Activated CD4-positive, CD25-positive, alpha-beta regulatory T cell treated with anti-CD3 and anti-CD28 coated beads, Interleukin-2, amount 50 U/mL, for 24 hours (primary cell): ENCODE results near the gene TELO2.
A peak's percentile ranks its signal among the peaks of the same experiment; 100 is the strongest.

Experiments used
- ATAC-seq, 2 donors: fragments of 150-1000 bp; cut with Tn5 transposase; one replicate each; pipeline ENCODE4 v1.10.0; 2021; ENCODE audit warnings: mild to moderate bottlenecking in 1 of 2, moderate library complexity in 1 of 2

The TELO2 gene

GRCh38 chr16:1539720-1540555 lies 46.8 kb downstream of the TELO2 start:
- ATAC-seq: no peak

DNA sequence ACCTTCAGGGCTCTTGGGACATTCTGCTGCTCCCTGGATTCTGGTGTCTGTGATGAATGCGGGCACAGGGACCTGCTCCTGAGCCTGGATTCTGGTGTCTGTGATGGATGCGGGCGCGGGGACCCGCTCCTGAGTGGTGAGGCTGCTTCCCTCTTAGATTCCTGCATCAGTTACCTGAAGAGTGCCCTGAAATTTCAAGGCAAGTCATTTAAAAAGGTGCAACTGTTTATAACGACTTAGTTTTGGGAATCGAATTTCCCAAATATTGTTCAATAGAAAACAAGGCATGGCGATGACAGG lies 47.3 kb downstream of the TELO2 start:
- ATAC-seq: no peak

GRCh38 chr16:1541293-1542165 lies 48.4 kb downstream of the TELO2 start:
- ATAC-seq: no peak

- no peak for ATAC-seq
These were observed 49.0 kb downstream of the TELO2 start for GRCh38 chr16:1542166-1542500.

DNA sequence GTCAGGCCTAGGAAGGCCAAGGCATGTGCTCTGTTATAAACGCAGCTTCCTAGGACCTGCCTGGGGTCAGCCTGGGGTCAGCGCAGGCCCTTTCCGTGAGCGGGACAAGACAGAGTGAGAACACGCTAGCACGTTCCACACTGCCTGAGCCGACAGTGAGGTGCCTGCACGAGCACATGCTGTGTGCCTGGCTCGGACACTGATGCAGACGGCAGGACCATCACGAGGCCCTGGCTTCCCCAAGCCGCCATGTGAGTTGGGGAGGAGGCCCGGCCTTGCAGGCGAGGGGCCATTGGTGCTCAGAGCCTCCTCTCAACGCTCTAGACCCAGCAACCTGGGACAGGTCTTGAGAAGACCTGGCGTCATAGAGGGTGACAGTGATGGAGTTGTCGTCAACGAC lies 49.4 kb downstream of the TELO2 start:
- no peak for ATAC-seq

- ATAC-seq: peak; percentile 86 to 92
These were observed 50.1 kb downstream of the TELO2 start for GRCh38 chr16:1543085-1543896.

GRCh38 chr16:1545044-1546040 lies 52.2 kb downstream of the TELO2 start:
- no peak for ATAC-seq

- no peak for ATAC-seq
These were observed 53.3 kb downstream of the TELO2 start for GRCh38 chr16:1546430-1546829.

DNA sequence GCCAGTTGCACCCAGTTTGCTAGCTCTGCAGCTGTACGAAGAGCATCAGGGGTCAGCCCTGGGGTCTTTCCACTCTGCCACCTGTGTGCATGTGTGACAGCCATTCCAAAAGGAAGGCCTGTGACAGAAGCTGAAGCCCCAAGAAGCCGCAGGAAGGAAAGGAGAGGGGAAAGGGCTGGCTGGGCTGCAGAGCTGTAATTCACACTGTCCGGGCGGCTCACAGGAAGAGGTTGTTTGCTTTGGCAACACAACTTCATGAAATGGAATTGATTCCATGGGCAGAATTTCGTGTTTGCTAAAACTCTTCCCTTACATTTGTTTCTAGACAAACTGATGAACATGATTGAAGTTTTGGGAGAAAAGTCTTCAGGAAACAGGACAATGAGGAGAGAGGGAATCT lies 55.1 kb downstream of the TELO2 start:
- ATAC-seq: no peak

DNA sequence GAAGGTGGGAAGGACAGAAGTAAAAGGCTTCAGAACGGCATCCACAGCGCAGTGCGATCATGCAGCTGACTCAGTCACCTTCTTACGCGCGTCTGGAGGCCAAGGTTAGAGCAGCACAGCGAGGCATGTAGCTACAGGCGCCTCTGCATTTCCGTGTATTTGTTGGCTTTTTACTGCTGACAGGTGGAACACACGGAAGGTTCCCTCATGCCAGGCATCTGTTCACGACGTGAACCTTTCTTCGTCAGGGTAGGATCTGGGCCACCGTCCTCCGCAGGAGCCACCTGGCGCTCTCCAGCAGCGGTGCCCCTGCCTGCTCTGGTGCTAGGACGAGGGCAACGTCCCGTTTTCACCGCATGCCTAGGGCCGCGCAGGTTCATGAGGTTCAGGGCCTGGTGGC lies 55.6 kb downstream of the TELO2 start:
- ATAC-seq: no peak

DNA sequence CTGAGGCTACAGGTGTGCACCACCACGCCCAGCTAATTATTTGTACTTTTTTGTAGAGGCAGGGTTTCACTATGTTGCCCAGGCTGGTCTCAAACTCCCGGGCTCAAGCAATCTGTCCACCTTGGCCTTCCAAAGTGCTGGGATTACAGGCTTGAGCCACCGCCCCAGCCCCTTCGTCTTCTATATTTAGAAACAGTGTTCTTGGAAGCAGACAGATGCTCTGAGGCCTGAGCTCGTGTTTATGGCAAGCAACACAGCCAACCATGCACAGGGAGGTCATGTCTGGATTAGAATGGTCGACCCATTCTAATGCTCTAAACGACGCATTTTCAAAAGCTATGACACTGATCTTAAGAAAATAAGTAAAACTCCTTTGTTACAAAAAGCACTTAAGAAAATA lies 56.9 kb downstream of the TELO2 start:
- no peak for ATAC-seq

- no peak for ATAC-seq
These were observed 57.5 kb downstream of the TELO2 start for GRCh38 chr16:1550696-1551095.

GRCh38 chr16:1551166-1551565 lies 58.0 kb downstream of the TELO2 start:
- no peak for ATAC-seq

DNA sequence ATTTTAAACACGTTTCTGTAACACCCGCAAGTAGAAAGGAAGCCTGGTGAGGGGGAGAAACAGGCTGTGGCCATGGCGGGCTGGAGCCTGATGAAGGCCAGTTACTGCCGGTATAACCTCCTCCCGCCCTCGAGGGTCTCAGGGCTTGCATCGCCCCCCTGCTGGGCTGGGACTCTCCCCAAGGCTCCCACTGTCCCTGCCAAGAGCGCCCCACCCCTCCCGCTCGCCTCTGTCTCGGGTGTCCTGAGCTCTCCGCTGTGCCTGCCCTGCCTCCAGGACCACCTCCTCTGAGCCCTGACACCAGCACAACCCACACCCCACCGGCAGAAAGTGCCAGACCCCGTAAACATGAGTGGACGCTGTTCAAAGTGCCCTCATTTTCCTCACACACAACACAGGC lies 59.0 kb downstream of the TELO2 start:
- ATAC-seq: no peak

DNA sequence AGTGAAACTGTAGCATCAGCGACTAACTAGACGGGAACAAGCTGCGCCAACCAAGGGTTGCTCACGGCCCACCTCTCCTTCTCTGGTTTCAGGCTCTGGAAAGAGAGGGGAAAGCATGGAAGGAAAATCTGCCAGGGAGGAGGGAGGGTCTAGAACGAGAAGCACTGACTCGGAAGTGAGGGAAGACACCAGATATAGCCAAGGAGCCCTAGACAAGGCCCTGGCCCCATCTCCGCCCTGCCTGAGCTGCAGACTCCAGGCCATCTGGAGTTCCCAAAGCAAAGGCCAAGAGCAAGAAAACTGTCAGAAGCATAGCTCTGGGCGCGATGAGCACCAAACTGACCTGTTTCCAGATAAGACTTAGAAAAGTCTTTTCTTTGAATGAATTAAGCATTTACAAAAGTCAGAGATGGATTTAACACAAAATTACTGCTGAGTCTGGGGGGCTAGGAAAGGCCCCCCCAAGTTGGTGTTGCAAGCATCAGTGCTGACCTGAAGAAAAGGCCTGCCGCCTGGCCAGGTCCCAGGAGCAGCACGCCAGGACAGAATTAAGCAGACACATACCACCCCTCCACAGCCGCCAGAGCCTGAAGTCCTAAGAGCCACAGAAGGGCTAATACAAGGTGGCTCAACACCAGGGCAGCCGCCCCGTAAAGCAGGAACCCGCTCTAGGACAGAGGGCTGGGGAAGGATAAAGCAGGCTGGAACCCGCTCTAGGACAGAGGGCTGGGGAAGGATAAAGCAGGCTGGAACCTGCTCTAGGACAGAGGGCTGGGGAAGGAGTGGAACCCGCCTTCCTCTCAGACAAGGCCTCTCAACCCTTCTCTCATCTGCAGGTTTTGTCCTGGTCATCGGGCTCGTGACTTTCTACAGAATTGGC lies 61.0 kb downstream of the TELO2 start:
- no peak for ATAC-seq

GRCh38 chr16:1554826-1555445 lies 61.8 kb downstream of the TELO2 start:
- ATAC-seq: no peak

- ATAC-seq: no peak
These were observed 63.1 kb downstream of the TELO2 start for GRCh38 chr16:1556254-1556653.

DNA sequence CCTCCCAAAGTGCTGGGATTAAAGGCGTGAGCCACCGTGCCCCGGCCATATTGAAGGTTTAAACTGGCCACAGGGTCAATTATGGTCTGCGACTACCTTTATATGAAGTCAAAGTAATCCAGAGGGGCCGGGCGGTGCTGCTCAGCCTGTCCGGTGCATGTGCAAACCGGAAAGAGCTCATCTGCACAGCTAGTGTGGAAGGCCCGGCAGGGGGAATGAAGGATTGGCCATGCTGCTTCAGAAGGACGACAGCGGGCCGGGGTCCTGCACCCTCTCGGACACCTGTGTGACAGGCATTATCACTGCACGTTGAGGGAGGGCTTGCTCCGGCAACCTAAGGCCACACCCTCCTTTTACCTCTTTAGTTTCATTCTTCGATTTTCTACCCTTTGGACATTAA lies 63.9 kb downstream of the TELO2 start:
- no peak for ATAC-seq

DNA sequence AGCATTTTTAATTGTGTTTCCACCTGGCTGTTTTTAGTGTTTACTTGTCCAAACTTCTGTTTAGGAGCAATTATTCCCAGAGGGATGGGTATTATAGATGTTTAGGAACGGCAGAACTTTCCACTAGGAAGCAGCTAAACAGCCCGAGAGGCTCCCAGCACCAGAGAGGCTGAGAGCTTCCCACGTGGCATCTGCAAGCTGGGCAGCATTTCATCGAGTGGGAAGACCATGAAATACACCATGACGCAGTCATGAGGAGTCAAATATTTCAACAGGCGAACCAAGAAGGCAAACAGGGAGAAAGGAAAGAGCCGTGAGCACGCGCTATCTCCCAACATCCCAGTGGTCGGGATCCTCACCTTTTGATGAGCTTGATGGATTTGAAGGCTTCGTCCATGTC lies 64.4 kb downstream of the TELO2 start:
- ATAC-seq: no peak

DNA sequence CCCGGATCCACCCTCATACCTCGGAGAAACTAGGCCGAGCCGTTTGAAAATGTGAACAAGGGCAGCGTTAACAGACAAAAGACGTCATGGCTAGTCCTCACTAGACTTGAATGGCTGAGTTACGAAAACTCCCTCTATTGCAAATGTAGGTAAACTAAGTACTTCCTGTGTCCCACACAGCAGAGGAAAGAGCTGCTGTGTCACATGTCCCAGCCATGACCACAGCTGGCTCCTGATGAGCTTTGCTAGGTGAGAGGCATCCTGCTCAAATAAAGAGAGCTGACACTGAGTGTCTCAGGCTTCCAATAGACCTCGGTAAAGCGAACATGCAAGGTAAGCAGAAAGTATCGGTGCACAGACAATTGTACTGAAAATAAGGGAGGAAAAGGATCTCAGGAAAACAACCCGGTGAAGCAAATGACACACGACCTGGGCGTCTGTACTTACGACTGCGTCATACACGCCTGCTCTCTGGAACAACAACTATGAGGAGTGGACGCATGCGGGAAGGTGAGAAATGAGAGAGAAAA lies 66.4 kb downstream of the TELO2 start:
- peak; percentile 35 to 74 for ATAC-seq
